SU-DHL-6 (cell line): ENCODE measurements around the gene FAM72C.
"Not testable (repeated sequence)": the region's sequence is repeated elsewhere in the genome, so short reads cannot be mapped to it uniquely, and the experiment has no call there.

Source experiments
- EZH2phosphoT487 ChIP-seq: fragments of 200-600 bp; sonication (generic), shearing (Covaris generic); conservative IDR thresholded peaks from 2 replicates; pipeline ENCODE4 v1.6.1; 2018; ENCODE audit warnings: mild to moderate bottlenecking, antibody characterized with exemption, low read length, moderate library complexity, mixed read lengths
- TF ChIP-seq, protein P1 (sequence below): fragments of 200-600 bp; sonication (generic); IDR thresholded peaks from one replicate; pipeline ENCODE4 v1.5.1; 2017; ENCODE audit warnings: antibody characterized with exemption, mild to moderate bottlenecking, low read length, moderate library complexity; ENCODE audit not compliant: insufficient read depth, poor library complexity, severe bottlenecking

GRCh38 chr1:143944576-143945240 lies 27.1 kb downstream of the FAM72C start:
- TF ChIP-seq, protein P1, sequence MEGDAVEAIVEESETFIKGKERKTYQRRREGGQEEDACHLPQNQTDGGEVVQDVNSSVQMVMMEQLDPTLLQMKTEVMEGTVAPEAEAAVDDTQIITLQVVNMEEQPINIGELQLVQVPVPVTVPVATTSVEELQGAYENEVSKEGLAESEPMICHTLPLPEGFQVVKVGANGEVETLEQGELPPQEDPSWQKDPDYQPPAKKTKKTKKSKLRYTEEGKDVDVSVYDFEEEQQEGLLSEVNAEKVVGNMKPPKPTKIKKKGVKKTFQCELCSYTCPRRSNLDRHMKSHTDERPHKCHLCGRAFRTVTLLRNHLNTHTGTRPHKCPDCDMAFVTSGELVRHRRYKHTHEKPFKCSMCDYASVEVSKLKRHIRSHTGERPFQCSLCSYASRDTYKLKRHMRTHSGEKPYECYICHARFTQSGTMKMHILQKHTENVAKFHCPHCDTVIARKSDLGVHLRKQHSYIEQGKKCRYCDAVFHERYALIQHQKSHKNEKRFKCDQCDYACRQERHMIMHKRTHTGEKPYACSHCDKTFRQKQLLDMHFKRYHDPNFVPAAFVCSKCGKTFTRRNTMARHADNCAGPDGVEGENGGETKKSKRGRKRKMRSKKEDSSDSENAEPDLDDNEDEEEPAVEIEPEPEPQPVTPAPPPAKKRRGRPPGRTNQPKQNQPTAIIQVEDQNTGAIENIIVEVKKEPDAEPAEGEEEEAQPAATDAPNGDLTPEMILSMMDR: not testable (repeated sequence)
- not testable (repeated sequence) for TF ChIP-seq EZH2phosphoT487
